K562 (cell line): ENCODE measurements around the gene INPP1. TPM values are rescaled to one million over a fixed set of nuclear protein-coding genes. Genes with fewer than 3 reads are reported as not detected.

Experiments used
- ATAC-seq: fragments of 200-7000 bp; cut with Tn5 transposase; 3 replicates; pipeline ENCODE4 v1.9.1; 2020; ENCODE audit warnings: moderate library complexity
- BruUV-seq: library from RNA; stranded (reverse); fragments of 400-500 nt; replicated peaks from 2 replicates; lab custom pipeline; 2021; lab: Mats Ljungman, UMichigan
- CTCF ChIA-PET: fragments of 300-600 bp; formaldehyde crosslinking; extraction: SDS; loops from one replicate; lab custom pipeline; 2021; ENCODE audit warnings: low intra/inter-chr PET ratio; lab: Yijun Ruan, JAX
- POLR2A ChIA-PET: fragments of 300-600, 350-650 bp; sonication (Branson Sonifier 250); formaldehyde crosslinking; extraction: SDS; loops from one replicate; lab custom pipeline; 2021; ENCODE audit warnings: antibody characterized with exemption, inconsistent platforms; lab: Yijun Ruan, JAX
- DNase-seq, 4 experiments: peaks; one replicate each; pipeline versions ENCODE4 v3.0.0 to v3.0.0-alpha.2; 2011 to 2018; ENCODE audit warnings: low spot score in 3 of 4, mixed read lengths in 3 of 4; ENCODE audit errors: extremely low read depth in 1 of 4
- FAIRE-seq: peaks from 2 replicates; lab custom pipeline; 2011; peaks lifted over from hg19 to GRCh38; lab: Jason Lieb, UNC
- H2AFZ ChIP-seq: 2 replicates; pipeline ENCODE4 v1.6.0; 2011; ENCODE audit warnings: low read depth, low read length, control low read depth, inconsistent platforms
- H3K27ac ChIP-seq: fragments of 200-600 bp; 3 replicates; pipeline ENCODE4 v1.8.0; 2011; ENCODE audit warnings: low read depth, mild to moderate bottlenecking, control low read depth, inconsistent platforms, low read length, moderate library complexity, mixed read lengths; ENCODE audit errors: extremely low read depth
- H3K27me3 ChIP-seq, 2 experiments: fragments of 300-600 bp in 1 of 2; 2 replicates in 1 of 2; 3 replicates in 1 of 2; pipeline versions ENCODE4 v1.6.0 to v1.8.0; 2011; ENCODE audit warnings: inconsistent platforms in 2 of 2, low read length in 2 of 2, mild to moderate bottlenecking in 1 of 2, mixed read lengths in 1 of 2, moderate library complexity in 1 of 2; ENCODE audit not compliant: control insufficient read depth in 2 of 2, insufficient read depth in 2 of 2
- H3K36me3 ChIP-seq: fragments of 300-600 bp; 3 replicates; pipeline ENCODE4 v1.8.0; 2011; ENCODE audit warnings: mild to moderate bottlenecking, low read length, inconsistent platforms; ENCODE audit not compliant: control insufficient read depth, insufficient read depth
- H3K4me1 ChIP-seq, 2 experiments: fragments of 200-600 bp in 1 of 2; replicated peaks in 1 of 2; 2 replicates in 1 of 2; 3 replicates in 1 of 2; pipeline versions ENCODE4 v1.5.1 to v1.8.0; 2011; ENCODE audit warnings: inconsistent platforms in 2 of 2, low read length in 2 of 2, mild to moderate bottlenecking in 1 of 2, mixed read lengths in 1 of 2, moderate library complexity in 1 of 2; ENCODE audit not compliant: control insufficient read depth in 2 of 2, insufficient read depth in 2 of 2
- H3K4me2 ChIP-seq: 2 replicates; pipeline ENCODE4 v1.6.1; 2011; ENCODE audit warnings: low read length, control low read depth, inconsistent platforms, mixed read lengths; ENCODE audit not compliant: insufficient read depth
- H3K4me3 ChIP-seq: fragments of 200-600 bp; sonication (generic), shearing (Covaris generic); 2 replicates; pipeline ENCODE4 v1.5.1; 2016; ENCODE audit warnings: control low read depth, inconsistent platforms
- H3K79me2 ChIP-seq: fragments of 200-600 bp; 3 replicates; pipeline ENCODE4 v1.8.0; 2011; ENCODE audit warnings: low read length, inconsistent platforms; ENCODE audit not compliant: control insufficient read depth, insufficient read depth
- H3K9ac ChIP-seq, 2 experiments: 2 replicates each; pipeline versions ENCODE4 v1.6.0 to v1.6.1; 2011; ENCODE audit warnings: low read depth in 2 of 2, low read length in 2 of 2, control low read depth in 1 of 2, inconsistent platforms in 1 of 2, mild to moderate bottlenecking in 1 of 2, mixed read lengths in 1 of 2; ENCODE audit not compliant: insufficient read depth in 1 of 2
- H3K9me1 ChIP-seq: one replicate; pipeline ENCODE4 v1.6.0; 2011; ENCODE audit warnings: inconsistent platforms, mild to moderate bottlenecking, low read length, moderate library complexity; ENCODE audit not compliant: control insufficient read depth, insufficient read depth
- H3K9me3 ChIP-seq: replicated peaks from 2 replicates; pipeline ENCODE4 v1.5.1; 2011; ENCODE audit warnings: low read depth, low read length, inconsistent platforms; ENCODE audit not compliant: control insufficient read depth, insufficient read depth
- H4K20me1 ChIP-seq: replicated peaks from 2 replicates; pipeline ENCODE4 v1.6.1; 2011; ENCODE audit warnings: low read length, inconsistent platforms, mixed read lengths; ENCODE audit not compliant: control insufficient read depth, insufficient read depth
- MGA ChIP-seq: fragments of 450-650 bp; IDR thresholded peaks from 2 replicates; pipeline ENCODE4 v1.6.1; 2016; ENCODE audit warnings: mild to moderate bottlenecking, moderate library complexity
- NR1H2 ChIP-seq: sonication (generic); formaldehyde crosslinking; IDR thresholded peaks from 2 replicates; pipeline ENCODE4 v1.4.0; 2020; ENCODE audit warnings: mild to moderate bottlenecking, missing genetic modification reagents
- PHF21A ChIP-seq: fragments of 450-650 bp; IDR thresholded peaks from 2 replicates; pipeline ENCODE4 v1.6.1; 2017; ENCODE audit warnings: low read depth, borderline replicate concordance
- POLR3A ChIP-seq: IDR thresholded peaks from 2 replicates; pipeline ENCODE4 v1.6.1; 2011; ENCODE audit warnings: borderline replicate concordance, mild to moderate bottlenecking, moderate library complexity; ENCODE audit not compliant: insufficient read length, insufficient read depth; ENCODE audit errors: extremely low read depth
- SMARCA5 ChIP-seq: fragments of 450-650 bp; IDR thresholded peaks from 2 replicates; pipeline ENCODE4 v1.6.1; 2016
- TEAD2 ChIP-seq: fragments of 450-650 bp; IDR thresholded peaks from 2 replicates; pipeline ENCODE4 v1.6.1; 2016; ENCODE audit warnings: missing genetic modification characterization, control low read depth, missing compliant biosample characterization
- ZZZ3 ChIP-seq: fragments of 450-650 bp; IDR thresholded peaks from 2 replicates; pipeline ENCODE4 v1.6.1; 2016; ENCODE audit warnings: antibody characterized with exemption, mild to moderate bottlenecking, moderate library complexity
- WGBS: fragments of 100-300 bp; shearing (Covaris generic); methylation state at CpG from one replicate; pipeline ENCODE4 v1.1.6; 2016; ENCODE audit warnings: low coverage, mixed read lengths; ENCODE audit not compliant: insufficient coverage; ENCODE audit errors: missing lambda C conversion rate; 5-methylcytosine and 5-hydroxymethylcytosine counted together
- in situ Hi-C: fragments of 300-500 bp; cut with MboI; formaldehyde crosslinking; loops from 4 replicates; pipeline ENCODE4 v1.15.0; 2018; ENCODE audit warnings: inconsistent platforms, mixed read lengths
- intact Hi-C: fragments of 100-400 bp; cut with micrococcal nuclease; formaldehyde crosslinking; loops from 2 replicates; pipeline ENCODE4 v1.14.2; 2022
- polyA plus RNA-seq, 8 experiments: library from polyadenylated mRNA; depleted of rRNA in 4 of 8; stranded (reverse) in 5 of 8; unstranded in 3 of 8; fragments of >200 nt; fragmentation: Nextera tagmentation in 2 of 8; fragmentation: Illumina TruSeq in 1 of 8; extraction: Ambion mirVana in 2 of 8; extraction: Trizol in 1 of 8; gene quantifications; 2 replicates each; pipeline versions ENCODE4 v1.2.1 to v1.2.3, GENCODE V29; 2011 to 2014; ENCODE audit warnings: inconsistent platforms in 1 of 8, missing spikeins in 1 of 8
- total RNA-seq, 7 experiments: library from RNA; depleted of rRNA in 6 of 7; stranded (reverse); fragments of >200 nt in 6 of 7; fragmentation: Illumina TruSeq in 2 of 7; extraction: Trizol in 2 of 7; gene quantifications; 2 replicates each; pipeline versions ENCODE4 v1.2.1 to v1.2.3, GENCODE V29; 2011 to 2021; ENCODE audit warnings: low replicate concordance in 1 of 7

The INPP1 gene
- total and polyA plus RNA-seq, 9 of the 15 experiments (the other 6 are each of a cell fraction or from before 2014, with no cell fraction given), result 3.7 to 11.8 (median 6.5) TPM

DNA sequence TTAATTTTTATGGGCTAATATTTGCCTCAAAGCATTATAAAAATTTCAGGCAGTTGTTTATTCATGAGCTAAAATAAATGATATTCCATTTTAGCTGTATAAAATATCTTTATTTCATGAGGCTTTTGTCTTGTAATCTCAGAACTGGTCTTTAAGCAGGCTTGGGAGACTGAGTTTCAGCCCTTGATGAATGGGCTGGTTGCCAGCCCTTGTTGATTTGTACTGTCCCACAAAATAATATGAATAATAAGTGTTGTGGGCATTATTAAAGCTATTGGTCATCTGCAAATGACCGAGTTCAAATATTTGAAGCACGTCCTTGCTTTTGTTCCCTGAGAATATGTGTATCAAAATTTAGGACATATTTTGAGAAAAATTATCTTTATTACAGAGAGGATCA, 18.2 kb downstream of the INPP1 start:
- ChIA-PET CTCF (no interaction called here), POLR2A (no interaction called here)
- no peak for ATAC-seq
- intact Hi-C loops (no loop called here), in situ Hi-C loops (no loop called here)
- Histone ChIP-seq H3K9me3 (no peaks in the 10 kb centered on the region), H3K4me1 (peaks cover 3 to 7% of the 10 kb centered on the region in 2 experiments), H3K4me2 (no peak overlapping the region), H3K9me1 (no peaks in the 10 kb centered on the region), H3K27ac (no peak overlapping the region), H3K9ac (no peak overlapping the region), H4K20me1 (no peaks in the 10 kb centered on the region), H3K4me3 (no peak overlapping the region), H3K36me3 (no peaks in the 10 kb centered on the region), H2AFZ (no peak overlapping the region), H3K27me3 (no peaks in the 10 kb centered on the region), H3K79me2 (no peaks in the 10 kb centered on the region)
- no TSS peak for BruUV-seq
- WGBS, result 65% methylated on average over 2 of the region's 2 CpGs
- no peak for FAIRE-seq
- no peak for TF ChIP-seq SMARCA5
- no peak for TF ChIP-seq ZZZ3
- TF ChIP-seq NR1H2 (CRISPR knock-in tag), result no peak
- TF ChIP-seq MGA, result no peak
- TF ChIP-seq PHF21A, result no peak
- TF ChIP-seq POLR3A, result no peak
- no peak for TF ChIP-seq TEAD2 (tag)
- DNase-seq, result no peak
